Brain pericyte (primary cell): Measurements from ENCODE around the gene ZNF664.

Experiments used
- DNase-seq: peaks from one replicate; pipeline ENCODE4 v3.0.0-alpha.2; 2012; ENCODE audit warnings: low read depth, low spot score

Gene ZNF664

GRCh38 chr12:124033859-124034258, 60.8 kb downstream of the ZNF664 start:
- no peak for DNase-seq

GRCh38 chr12:124034297-124034696, 61.3 kb downstream of the ZNF664 start:
- no peak for DNase-seq

- DNase-seq: no peak
Observed at GRCh38 chr12:124035163-124035562, 62.1 kb downstream of the ZNF664 start.

GRCh38 chr12:124036171-124036598, 63.2 kb downstream of the ZNF664 start:
- DNase-seq: no peak

GRCh38 chr12:124036657-124037109, 63.7 kb downstream of the ZNF664 start:
- DNase-seq: no peak

GRCh38 chr12:124037331-124037730, 64.3 kb downstream of the ZNF664 start:
- DNase-seq: no peak

- DNase-seq: no peak
Observed at GRCh38 chr12:124039276-124039675, 66.3 kb downstream of the ZNF664 start.

GRCh38 chr12:124040291-124040690, 67.3 kb downstream of the ZNF664 start:
- no peak for DNase-seq

GRCh38 chr12:124040737-124041136, 67.7 kb downstream of the ZNF664 start:
- no peak for DNase-seq

GRCh38 chr12:124041907-124042306, 68.9 kb downstream of the ZNF664 start:
- DNase-seq: no peak

GRCh38 chr12:124044021-124044420, 71.0 kb downstream of the ZNF664 start:
- no peak for DNase-seq

GRCh38 chr12:124044809-124045321, 71.8 kb downstream of the ZNF664 start:
- no peak for DNase-seq

- no peak for DNase-seq
Observed at GRCh38 chr12:124045671-124046455, 72.8 kb downstream of the ZNF664 start.

- DNase-seq: no peak
Observed at GRCh38 chr12:124046456-124046740, 73.4 kb downstream of the ZNF664 start.

GRCh38 chr12:124047045-124047566, 74.1 kb downstream of the ZNF664 start:
- no peak for DNase-seq

- DNase-seq: no peak
Observed at GRCh38 chr12:124049451-124050094, 76.6 kb downstream of the ZNF664 start.

GRCh38 chr12:124053851-124054250, 80.8 kb downstream of the ZNF664 start:
- no peak for DNase-seq

- DNase-seq: no peak
Observed at GRCh38 chr12:124055066-124055465, 82.1 kb downstream of the ZNF664 start.

GRCh38 chr12:124057691-124058090, 84.7 kb downstream of the ZNF664 start:
- DNase-seq: no peak

GRCh38 chr12:124059752-124060151, 86.7 kb downstream of the ZNF664 start:
- DNase-seq: no peak
